AG09319 (cell line): ENCODE measurements around the gene ABCC8.
"Not testable (repeated sequence)": the region's sequence is repeated elsewhere in the genome, so short reads cannot be mapped to it uniquely, and the experiment has no call there.

Experiments used
- DNase-seq: peaks from one replicate; pipeline ENCODE4 v3.0.0-alpha.2; 2010; ENCODE audit warnings: low read depth; ENCODE audit errors: extremely low read depth
- CTCF ChIP-seq: IDR thresholded peaks from 2 replicates; pipeline ENCODE4 v1.5.1; 2011; ENCODE audit warnings: low read depth, mild to moderate bottlenecking, inconsistent platforms, low read length, moderate library complexity

The ABCC8 gene

GRCh38 chr11:17428925-17429324, 47.7 kb downstream of the ABCC8 start:
- no peak for DNase-seq

GRCh38 chr11:17428261-17428660, 48.4 kb downstream of the ABCC8 start:
- DNase-seq = no peak
- TF ChIP-seq CTCF = no peak

More at GRCh38 chr11:17428925-17429324, 47.7 kb downstream of the ABCC8 start:
- TF ChIP-seq CTCF = no peak

GRCh38 chr11:17426233-17426632, 50.4 kb downstream of the ABCC8 start:
- not testable (repeated sequence) for DNase-seq

- TF ChIP-seq CTCF = no peak
- no peak for DNase-seq
These were observed 52.9 kb downstream of the ABCC8 start for GRCh38 chr11:17423533-17424310.

GRCh38 chr11:17421781-17422180, 54.9 kb downstream of the ABCC8 start:
- no peak for DNase-seq
- TF ChIP-seq CTCF = no peak

GRCh38 chr11:17418444-17419081, 58.1 kb downstream of the ABCC8 start:
- no peak for TF ChIP-seq CTCF
- DNase-seq = no peak

GRCh38 chr11:17416492-17416891, 60.2 kb downstream of the ABCC8 start:
- no peak for DNase-seq
- no peak for TF ChIP-seq CTCF
